Muscle of arm (tissue), 12 donors: ENCODE measurements around the gene RNU1-3. TPM values are rescaled to one million over a fixed set of nuclear protein-coding genes. Genes with fewer than 3 reads are reported as not detected.
"Not testable (repeated sequence)": the region's sequence is repeated elsewhere in the genome, so short reads cannot be mapped to it uniquely, and the experiment has no call there.

Source experiments
- DNase-seq: peaks from one replicate; pipeline ENCODE4 v3.0.0-alpha.2; 2013
- polyA plus RNA-seq, 12 donors: library from polyadenylated mRNA; unstranded; fragments of 120-200 nt; gene quantifications; one replicate each; pipeline ENCODE4 v1.2.1, GENCODE V29; 2013; ENCODE audit not compliant: insufficient read length in 12 of 12

The RNU1-3 gene
- polyA plus RNA-seq, 12 donors = not detected

GRCh38 chr1:16656981-16657683 lies 9.6 kb downstream of the RNU1-3 start:
- not testable (repeated sequence) for DNase-seq

GRCh38 chr1:16656574-16656973 lies 10.2 kb downstream of the RNU1-3 start:
- DNase-seq = not testable (repeated sequence)

GRCh38 chr1:16651560-16651959 lies 15.2 kb downstream of the RNU1-3 start:
- not testable (repeated sequence) for DNase-seq

DNA sequence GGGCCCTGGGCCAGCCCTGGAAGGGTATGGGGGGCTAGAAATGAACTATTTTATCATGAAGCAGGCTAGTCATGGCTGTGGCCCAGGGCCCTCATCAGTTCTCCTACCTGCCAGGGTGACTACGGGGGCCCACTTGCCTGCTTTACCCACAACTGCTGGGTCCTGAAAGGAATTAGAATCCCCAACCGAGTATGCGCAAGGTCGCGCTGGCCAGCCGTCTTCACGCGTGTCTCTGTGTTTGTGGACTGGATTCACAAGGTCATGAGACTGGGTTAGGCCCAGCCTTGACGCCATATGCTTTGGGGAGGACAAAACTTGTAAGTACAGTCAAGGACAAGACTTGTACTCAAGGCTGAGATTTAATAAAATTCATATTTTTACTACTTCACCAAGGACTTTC lies 16.8 kb downstream of the RNU1-3 start:
- not testable (repeated sequence) for DNase-seq

GRCh38 chr1:16649390-16649789 lies 17.4 kb downstream of the RNU1-3 start:
- not testable (repeated sequence) for DNase-seq

DNA sequence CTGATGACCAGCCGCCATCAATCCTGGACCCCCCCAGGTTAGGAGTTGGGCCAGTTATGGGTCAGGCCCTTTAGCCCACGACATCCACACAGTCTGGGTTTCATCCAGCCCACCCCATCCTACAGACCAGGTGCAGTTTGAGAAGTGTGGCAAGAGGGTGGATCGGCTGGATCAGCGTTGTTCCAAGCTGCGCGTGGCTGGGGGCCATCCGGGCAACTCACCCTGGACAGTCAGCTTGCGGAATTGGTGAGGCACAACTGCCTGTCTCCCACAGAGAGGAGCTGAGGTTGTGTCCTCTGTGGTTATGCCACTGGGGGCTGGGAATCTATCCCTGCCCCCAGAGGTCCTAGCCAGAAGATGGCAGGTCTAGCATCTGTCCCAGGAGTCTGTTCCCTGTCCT lies 18.0 kb downstream of the RNU1-3 start:
- not testable (repeated sequence) for DNase-seq

GRCh38 chr1:16648250-16648649 lies 18.5 kb downstream of the RNU1-3 start:
- not testable (repeated sequence) for DNase-seq

DNA sequence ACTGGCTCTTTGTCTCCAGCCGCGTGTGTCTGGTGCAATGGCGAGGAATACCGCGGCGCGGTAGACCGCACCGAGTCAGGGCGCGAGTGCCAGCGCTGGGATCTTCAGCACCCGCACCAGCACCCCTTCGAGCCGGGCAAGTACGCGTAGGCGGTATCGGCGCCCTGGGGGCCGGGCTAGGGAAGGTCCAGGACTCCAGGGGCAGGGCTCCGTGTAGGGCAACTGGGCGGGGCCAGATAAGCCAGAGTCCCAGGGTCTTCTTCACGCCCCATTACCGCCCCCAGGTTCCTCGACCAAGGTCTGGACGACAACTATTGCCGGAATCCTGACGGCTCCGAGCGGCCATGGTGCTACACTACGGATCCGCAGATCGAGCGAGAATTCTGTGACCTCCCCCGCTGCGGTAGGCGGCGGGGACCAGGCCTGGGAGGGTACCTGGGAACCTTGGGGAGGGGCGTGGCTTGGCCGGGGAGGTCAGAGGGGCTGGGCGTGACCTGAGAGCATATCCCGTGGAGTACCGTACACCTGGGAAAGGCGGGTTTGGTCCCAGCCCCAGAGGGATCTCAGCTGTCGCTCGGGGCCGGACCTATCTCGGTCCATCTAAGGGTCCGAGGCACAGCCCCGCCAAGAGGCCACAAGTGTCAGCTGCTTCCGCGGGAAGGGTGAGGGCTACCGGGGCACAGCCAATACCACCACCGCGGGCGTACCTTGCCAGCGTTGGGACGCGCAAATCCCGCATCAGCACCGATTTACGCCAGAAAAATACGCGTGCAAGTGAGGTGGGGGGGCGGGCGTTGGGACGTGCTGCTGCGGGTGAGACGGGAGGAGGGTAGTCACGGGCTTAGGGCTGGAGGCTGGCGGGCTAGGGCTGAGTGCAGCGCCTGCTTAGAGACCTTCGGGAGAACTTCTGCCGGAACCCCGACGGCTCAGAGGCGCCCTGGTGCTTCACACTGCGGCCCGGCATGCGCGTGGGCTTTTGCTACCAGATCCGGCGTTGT lies 19.3 kb downstream of the RNU1-3 start:
- not testable (repeated sequence) for DNase-seq

- DNase-seq = not testable (repeated sequence)
Measured at GRCh38 chr1:16646716-16647115, 20.0 kb downstream of the RNU1-3 start.

DNA sequence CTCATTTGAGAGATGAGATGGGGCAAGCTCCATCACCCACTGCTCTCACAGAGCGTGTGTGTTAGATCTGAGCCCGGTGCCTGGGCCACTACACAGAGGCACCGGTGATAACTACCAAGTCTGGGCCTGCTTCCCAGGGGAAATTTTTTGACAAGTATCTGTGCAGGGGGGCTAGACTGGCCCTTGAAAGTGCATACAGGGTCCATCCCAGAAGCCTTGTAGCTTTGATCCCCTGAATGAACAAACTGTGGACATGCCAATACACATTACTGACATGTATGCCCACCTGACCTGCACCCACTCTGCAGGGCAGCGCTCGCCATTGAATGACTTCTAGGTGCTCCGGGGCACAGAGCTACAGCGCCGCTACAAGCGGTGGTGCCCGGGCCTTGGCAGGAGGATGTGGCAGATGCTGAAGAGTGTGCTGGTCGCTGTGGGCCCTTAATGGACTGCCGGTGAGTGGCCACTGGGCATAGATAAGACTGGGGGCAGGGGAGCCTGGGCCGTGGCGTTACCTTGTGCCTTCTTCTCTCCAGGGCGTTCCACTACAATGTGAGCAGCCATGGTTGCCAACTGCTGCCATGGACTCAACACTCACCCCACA lies 20.6 kb downstream of the RNU1-3 start:
- not testable (repeated sequence) for DNase-seq

DNA sequence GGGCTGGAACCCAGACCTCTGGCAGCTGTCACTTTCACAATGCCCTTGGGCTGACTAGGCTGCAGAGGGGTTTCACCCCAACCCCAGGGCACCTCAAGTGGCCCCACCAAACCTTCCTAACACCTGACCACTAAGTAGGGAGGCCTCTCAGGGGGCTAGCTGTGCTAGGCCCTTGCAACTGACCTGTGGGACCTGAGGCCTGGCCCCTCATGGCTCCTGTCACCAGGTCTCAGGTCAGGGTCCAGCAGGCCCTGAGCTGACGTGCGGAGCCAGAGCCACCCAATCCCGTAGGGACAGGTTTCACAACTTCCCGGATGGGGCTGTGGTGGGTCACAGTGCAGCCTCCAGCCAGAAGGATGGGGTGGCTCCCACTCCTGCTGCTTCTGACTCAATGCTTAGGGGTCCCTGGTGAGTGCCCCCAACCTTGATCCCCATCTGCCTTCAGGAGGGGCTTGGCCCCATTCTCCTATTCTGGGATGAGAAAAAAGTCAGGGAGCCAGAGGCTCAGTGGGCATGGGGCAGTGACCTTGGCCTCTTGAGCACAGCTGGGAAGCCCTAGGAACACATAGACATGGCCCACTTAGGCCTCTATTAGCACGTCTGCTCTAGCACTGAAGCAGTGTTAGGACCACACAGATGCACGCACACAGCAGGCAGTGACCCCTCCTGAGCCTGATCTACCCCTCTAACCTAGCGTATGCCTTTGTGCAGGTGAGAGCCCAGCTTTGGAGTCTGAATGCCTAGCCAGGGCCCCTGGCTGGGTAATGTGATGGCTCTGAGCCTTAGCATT lies 21.3 kb downstream of the RNU1-3 start:
- DNase-seq = not testable (repeated sequence)

DNA sequence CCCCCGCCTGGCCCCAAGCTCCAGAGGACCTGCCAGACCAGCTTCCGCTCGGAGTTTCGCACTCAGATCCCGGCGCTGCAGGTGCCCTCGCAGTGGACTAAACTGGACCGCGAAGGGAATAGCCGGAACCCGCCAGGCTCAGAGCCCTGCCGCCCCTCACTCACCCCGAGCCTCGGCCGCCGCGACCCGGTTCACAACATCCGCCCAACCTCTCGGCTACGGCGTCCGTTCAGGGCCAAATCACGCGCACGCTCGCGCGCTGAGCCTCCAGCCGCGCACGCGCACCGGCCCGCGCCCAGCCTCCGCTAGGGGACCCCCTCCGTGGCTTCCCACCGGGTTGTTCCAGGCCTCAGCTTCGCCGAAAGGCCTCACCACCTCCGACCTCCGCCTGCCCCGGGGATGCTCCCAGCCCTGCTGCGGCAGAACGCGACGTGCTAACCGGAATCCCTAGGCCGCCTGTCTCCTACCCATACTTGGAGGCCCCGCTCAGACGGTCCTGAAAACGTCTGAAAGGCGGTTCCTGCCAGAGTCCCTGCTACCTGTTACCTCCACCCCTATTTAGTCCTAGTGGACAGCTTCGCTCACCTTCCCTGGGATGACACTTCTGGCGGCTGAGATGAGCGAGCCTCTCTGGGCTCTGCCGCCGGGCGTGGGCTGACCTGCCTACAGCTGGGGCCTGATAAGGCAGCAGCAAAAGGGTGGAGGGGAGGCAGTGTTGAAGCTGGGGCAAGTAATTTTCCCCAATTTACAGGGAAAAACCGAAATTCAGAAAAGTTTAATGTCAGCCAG lies 22.1 kb downstream of the RNU1-3 start:
- DNase-seq = peak; percentile 100

DNA sequence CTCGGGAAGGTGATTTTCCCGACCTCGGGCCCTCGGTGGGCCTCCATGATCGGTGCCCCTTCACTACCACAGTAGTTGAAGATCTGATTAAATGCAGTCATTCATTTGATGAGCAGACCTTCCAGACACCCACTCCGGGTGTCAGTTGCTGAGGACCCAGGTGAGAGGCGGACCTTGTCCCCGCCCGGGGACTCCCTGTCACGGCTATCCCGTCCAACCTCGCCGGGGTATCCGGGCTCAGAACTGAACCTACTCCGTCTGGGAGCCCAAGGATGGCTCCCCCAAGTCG lies 22.6 kb downstream of the RNU1-3 start:
- DNase-seq = no peak

GRCh38 chr1:16643476-16644192 lies 23.1 kb downstream of the RNU1-3 start:
- DNase-seq = not testable (repeated sequence)

DNA sequence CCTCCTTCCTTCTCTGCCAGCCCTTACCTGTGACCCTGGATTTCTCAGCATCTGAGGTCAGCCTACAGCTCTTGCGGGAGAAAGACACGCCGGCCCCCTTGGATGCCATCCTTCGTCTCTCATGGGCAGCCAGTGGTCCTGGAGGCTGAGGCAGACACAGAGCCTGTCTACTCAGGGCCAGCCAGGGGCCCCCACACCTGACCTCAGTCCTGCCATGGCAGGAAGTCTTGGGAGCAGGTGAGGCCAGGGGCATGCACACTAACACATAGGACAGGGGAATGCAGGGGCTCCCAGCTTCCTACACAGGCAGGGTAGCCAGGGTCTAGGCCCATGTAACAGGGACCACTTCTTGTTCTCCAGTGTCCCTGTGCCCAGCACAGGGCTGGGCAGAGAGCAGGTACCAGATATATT lies 23.7 kb downstream of the RNU1-3 start:
- not testable (repeated sequence) for DNase-seq

- DNase-seq = not testable (repeated sequence)
Measured at GRCh38 chr1:16642025-16642966, 24.5 kb downstream of the RNU1-3 start.

- not testable (repeated sequence) for DNase-seq
Measured at GRCh38 chr1:16641159-16641975, 25.4 kb downstream of the RNU1-3 start.
